IgD-negative memory B cell (primary cell): ENCODE results near the gene MLF1. TPM values are rescaled to one million over a fixed set of nuclear protein-coding genes. Genes with fewer than 3 reads are reported as not detected.
A peak's percentile ranks its signal among the peaks of the same experiment; 100 is the strongest.
"Not testable (repeated sequence)": the region's sequence is repeated elsewhere in the genome, so short reads cannot be mapped to it uniquely, and the experiment has no call there.

Experiments used
- H3K27ac Mint-ChIP-seq, 3 donors: one replicate each; pipeline ENCODE4 v1.8.0; 2020 to 2022; ENCODE audit warnings: mild to moderate bottlenecking in 3 of 3, mixed read lengths in 3 of 3, moderate library complexity in 1 of 3
- H3K27me3 Mint-ChIP-seq: one replicate; pipeline ENCODE4 v1.8.0; 2021; ENCODE audit warnings: mixed read lengths
- H3K36me3 Mint-ChIP-seq: one replicate; pipeline ENCODE4 v1.8.0; 2020; ENCODE audit warnings: mild to moderate bottlenecking, mixed read lengths
- H3K4me1 Mint-ChIP-seq, 3 donors: one replicate each; pipeline ENCODE4 v1.8.0; 2020 to 2022; ENCODE audit warnings: mixed read lengths in 3 of 3, mild to moderate bottlenecking in 1 of 3
- H3K4me3 Mint-ChIP-seq, 4 donors: one replicate each; pipeline ENCODE4 v1.8.0; 2020 to 2022; ENCODE audit warnings: mild to moderate bottlenecking in 4 of 4, mixed read lengths in 4 of 4, moderate library complexity in 3 of 4
- H3K9me3 Mint-ChIP-seq, 3 donors: one replicate each; pipeline ENCODE4 v1.8.0; 2020 to 2021; ENCODE audit warnings: mixed read lengths in 3 of 3, mild to moderate bottlenecking in 1 of 3
- polyA plus RNA-seq: library from polyadenylated mRNA; unstranded; fragments of 300-500 nt; fragmentation: Illumina TruSeq; gene quantifications from one replicate; pipeline ENCODE4 v1.2.3, GENCODE V29; 2021

Gene MLF1, protein sequence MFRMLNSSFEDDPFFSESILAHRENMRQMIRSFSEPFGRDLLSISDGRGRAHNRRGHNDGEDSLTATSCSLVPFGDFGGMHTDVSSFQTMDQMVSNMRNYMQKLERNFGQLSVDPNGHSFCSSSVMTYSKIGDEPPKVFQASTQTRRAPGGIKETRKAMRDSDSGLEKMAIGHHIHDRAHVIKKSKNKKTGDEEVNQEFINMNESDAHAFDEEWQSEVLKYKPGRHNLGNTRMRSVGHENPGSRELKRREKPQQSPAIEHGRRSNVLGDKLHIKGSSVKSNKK
- not detected for polyA plus RNA-seq

DNA sequence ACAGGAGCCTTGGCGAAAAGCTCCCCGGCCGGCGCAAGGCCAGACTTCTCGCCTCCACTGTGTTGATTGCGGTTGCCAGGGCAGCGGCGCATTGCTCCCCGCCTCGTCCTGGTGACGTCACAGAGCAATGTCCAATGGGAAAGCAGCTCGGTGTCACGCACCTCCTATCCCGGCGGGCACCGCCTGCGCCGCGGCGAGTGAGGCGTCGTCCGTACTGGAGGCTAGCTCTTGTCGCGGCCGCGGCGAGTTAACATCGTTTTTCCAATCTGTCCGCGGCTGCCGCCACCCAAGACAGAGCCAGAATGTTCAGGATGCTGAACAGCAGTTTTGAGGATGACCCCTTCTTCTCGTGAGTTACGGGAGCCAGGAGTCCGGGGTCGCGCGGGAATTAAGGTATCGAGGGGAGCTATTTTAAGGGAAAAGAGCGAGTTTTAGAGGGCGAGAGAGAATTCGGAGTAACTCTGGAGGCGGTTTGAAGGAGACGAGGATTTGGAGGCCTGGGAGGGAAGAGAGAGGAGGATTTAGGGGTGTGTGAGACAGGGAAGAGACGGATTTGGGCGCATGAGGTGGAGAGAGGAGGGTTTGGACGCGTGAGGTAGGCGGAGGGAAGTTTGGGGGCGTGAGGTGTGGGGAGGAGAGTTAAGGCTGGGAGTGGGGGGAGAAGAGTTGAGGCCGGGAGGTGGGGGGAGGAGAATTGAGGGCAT, at the start of gene MLF1:
Gene MLF1 (plus strand): TSS at position 196 of the 704 bp plus-strand sequence. CDS start 107 bp downstream, at position 303.
- H3K4me3 Mint-ChIP-seq: peak within 1 kb of the TSS; percentile 74 to 93 (median 86)
- peaks cover 18% of the 10 kb centered on the region for H3K27me3 Mint-ChIP-seq
- H3K36me3 Mint-ChIP-seq: no peaks in the 10 kb centered on the region
- peak within 1 kb of the TSS; percentile 80 to 95 (median 88) for H3K27ac Mint-ChIP-seq
- H3K4me1 Mint-ChIP-seq: peaks cover 4 to 10% (median 5%) of the 10 kb centered on the region in 3 donors
- peaks cover 0 to 4% (median 0%) of the 10 kb centered on the region in 3 donors for H3K9me3 Mint-ChIP-seq

DNA sequence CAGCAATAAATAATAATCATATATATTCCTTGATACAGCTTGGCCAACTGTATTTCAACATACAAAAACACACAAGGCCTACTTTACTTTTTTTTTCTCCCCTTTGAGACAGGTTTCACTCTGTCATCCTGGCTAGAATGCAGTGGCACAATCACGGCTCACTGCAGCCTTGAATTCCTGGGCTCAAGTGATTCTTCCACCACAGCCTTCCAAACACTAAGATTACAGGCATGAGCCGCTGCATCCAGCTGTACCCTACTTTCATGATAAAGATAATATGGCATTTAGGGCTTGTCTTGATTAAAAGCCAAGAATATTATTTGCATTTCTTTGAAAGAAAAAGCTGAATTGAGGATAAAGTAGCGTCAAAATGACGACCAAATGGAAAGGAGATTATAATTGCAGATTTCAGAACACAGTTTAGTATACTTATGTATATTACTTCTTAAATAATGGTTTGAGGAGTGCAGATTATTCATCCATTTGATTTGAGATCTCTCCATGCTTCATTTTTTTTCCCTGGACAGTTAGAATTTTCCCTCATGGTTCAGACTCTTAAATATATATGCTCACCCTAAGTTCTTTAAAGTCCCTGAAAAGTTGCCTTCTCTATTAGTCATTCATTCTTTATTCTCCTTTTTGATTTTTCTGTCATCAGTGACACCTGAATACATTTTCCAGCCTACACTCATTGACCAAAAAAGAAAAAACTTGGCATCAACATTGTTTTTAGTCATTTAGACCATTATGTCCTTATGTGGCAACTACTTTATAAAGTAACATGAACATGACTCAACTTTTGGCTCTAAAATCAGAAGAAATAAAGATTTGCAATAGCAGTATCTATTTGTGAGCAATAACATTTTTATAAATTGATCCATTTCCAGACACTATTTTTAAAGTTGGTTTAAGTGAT, 48.5 kb upstream of the MLF1 start:
- Mint-ChIP-seq H3K36me3 (peaks cover 6% of the 10 kb centered on the region), H3K27me3 (no peaks in the 10 kb centered on the region), H3K4me1 (no peaks in the 10 kb centered on the region), H3K27ac (no peak overlapping the region), H3K4me3 (no peak overlapping the region), H3K9me3 (peaks cover 0 to 2% (median 0%) of the 10 kb centered on the region in 3 donors)

DNA sequence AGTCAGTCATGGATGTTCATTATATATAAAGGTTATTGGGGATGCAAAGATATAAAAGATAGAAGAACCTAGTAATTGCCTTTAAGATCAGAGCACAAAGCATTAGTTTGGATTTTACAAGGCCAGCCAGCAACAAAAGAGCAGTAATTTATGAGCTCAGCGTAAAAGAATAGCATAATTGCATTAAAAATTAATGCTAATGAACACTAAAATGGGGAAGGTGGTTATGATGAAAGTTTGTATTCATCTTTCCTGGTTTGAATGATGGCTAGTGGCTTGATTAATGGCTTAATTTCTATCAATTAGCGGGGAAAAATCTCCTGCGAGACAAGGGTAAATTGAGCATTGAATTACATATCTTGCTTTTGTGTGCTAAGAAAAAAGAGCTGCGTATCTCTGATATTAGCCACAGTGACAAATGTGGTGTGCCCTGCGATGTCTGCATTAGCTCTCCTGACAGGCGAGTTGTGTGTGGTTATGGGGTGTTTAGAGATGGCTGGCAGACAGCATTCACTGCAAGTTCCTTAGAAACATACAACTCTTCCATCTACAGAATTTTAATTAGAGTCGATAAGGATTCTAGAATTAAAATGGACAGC, 42.8 kb upstream of the MLF1 start:
- Mint-ChIP-seq H3K9me3 (peaks cover 0 to 2% (median 0%) of the 10 kb centered on the region in 3 donors), H3K27ac (no peak overlapping the region), H3K36me3 (no peaks in the 10 kb centered on the region), H3K4me1 (peaks cover 0 to 2% (median 0%) of the 10 kb centered on the region in 3 donors), H3K4me3 (no peak overlapping the region), H3K27me3 (no peaks in the 10 kb centered on the region)

DNA sequence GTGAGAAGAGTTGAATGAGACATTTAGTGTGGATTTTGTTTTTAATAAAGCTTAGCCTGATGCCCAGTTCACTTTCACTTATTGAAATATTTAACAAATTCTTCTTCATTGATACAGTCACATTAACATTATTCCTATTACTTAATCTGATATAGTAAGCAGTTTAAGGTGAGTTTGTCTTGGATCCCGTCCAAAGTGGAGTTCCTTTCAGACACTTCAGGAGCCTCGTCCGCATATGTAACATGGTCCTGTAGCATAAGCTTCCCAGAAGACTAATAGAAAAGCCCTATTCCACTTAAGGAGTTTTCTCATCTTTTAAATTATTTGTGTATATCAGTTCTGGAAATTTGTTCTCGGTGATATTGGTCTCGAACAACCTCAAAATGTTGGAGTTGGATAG, 39.7 kb upstream of the MLF1 start:
- Mint-ChIP-seq H3K36me3 (peaks cover 4% of the 10 kb centered on the region), H3K4me1 (peaks cover 0 to 2% (median 0%) of the 10 kb centered on the region in 3 donors), H3K4me3 (no peak overlapping the region), H3K27ac (no peak overlapping the region), H3K27me3 (no peaks in the 10 kb centered on the region), H3K9me3 (no peaks in the 10 kb centered on the region)

DNA sequence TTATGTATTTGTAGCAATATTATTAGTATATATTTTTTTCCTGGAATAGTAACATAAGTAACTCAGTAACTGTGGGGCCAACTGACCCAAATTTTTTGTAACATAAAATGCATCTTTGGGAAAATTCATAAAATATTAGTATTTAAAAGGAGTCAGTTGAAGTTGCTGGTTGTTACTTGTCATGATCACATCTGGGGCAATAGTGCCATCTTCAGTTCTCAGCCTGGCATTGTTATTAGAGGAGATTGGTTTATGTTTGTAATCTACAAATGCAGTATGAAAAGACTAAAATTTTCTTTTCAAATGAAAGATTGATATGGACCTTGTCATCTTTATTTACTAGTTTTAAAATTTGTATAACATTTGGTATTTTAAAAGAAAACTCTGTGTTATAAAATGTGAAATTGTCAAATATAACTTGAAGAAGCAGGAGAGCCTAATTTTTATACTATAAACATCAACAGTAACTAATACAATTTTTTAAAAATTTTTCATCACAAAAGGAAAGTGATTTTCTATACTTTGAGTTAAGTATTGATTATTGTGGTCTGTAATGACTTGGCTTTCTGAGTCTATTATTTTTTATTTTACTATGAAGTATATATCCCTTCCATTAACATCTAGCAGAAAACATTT, 38.8 kb upstream of the MLF1 start:
- Mint-ChIP-seq H3K36me3 (peaks cover 4% of the 10 kb centered on the region), H3K9me3 (no peaks in the 10 kb centered on the region), H3K4me1 (peaks cover 0 to 2% (median 0%) of the 10 kb centered on the region in 3 donors), H3K27me3 (no peaks in the 10 kb centered on the region), H3K4me3 (no peak overlapping the region), H3K27ac (no peak overlapping the region)

DNA sequence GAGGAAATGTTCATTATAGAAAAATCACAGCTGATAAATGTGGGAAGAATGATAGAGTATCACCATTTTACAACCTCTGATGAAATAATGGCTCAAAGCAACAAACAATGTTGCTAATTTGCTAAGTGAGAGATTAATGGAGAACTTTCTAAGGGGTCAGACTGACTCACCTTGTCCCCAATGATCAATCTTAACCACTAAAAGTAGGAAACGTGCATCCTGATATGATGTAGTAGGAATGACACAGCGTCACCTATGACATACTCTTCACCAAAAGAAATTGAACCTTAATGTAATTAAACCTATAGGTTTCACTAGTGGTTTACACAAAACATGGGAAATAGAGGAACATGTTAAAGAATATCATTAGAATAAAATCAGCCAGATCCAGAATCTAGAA, 35.1 kb upstream of the MLF1 start:
- no peaks in the 10 kb centered on the region for H3K9me3 Mint-ChIP-seq
- H3K4me3 Mint-ChIP-seq: no peak overlapping the region

DNA sequence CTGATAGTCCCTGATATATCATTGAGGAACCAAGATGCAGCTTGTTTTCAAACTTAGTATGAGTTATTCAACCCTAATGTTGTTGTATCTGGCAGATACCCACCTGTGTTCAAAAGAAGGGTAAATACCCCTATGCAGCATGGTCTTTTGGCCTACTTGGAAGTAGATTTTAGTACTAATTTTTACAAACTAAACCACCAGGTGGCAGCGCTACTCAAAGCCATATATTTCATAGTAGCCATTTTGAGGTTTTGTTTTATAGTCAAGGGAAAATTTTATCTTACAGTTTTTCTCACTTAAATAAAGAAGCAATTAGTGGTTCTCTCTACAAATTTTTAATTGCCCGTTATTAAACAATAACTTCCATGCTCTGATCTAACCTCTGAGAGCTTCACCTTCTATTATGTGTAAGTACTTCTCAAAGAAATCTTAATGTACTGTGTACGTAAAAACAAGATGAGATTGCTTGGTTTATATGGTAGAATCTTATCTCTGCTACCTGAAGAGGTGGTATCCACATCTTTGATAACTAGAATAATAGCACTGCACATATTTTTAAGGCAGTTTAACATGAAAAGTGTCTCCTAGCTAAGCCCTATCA, 31.5 kb upstream of the MLF1 start:
- H3K36me3 Mint-ChIP-seq: peaks cover 20% of the 10 kb centered on the region

More for the DNA sequence above, 35.1 kb upstream of the MLF1 start:
- Mint-ChIP-seq H3K4me1 (no peaks in the 10 kb centered on the region), H3K36me3 (peaks cover 9% of the 10 kb centered on the region), H3K27ac (no peak overlapping the region), H3K27me3 (no peaks in the 10 kb centered on the region)

DNA sequence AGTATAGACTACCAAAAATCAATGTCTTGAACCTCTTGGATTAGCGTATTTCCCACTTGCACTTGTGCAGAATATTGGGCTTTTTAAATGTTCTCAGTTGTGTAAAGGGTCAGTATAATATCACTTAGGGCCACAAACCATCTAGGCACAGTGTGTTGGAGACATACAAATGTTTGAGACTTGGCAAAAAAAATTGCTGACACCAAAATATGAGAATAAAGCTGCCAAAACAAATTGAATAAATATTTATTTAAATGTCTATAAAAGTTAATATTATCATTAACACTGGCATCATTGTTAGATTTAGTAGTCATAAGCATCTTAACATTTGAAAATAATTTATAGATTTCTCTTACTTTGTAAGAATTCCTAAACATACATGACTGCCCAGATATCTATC, 30.9 kb upstream of the MLF1 start:
- Mint-ChIP-seq H3K27me3 (no peaks in the 10 kb centered on the region), H3K27ac (no peak overlapping the region), H3K9me3 (no peaks in the 10 kb centered on the region), H3K36me3 (peaks cover 20% of the 10 kb centered on the region), H3K4me3 (no peak overlapping the region), H3K4me1 (no peaks in the 10 kb centered on the region)

More for the DNA sequence above, 31.5 kb upstream of the MLF1 start:
- no peak overlapping the region for H3K4me3 Mint-ChIP-seq
- no peaks in the 10 kb centered on the region for H3K27me3 Mint-ChIP-seq
- no peak overlapping the region for H3K27ac Mint-ChIP-seq
- no peaks in the 10 kb centered on the region for H3K4me1 Mint-ChIP-seq
- H3K9me3 Mint-ChIP-seq: no peaks in the 10 kb centered on the region

DNA sequence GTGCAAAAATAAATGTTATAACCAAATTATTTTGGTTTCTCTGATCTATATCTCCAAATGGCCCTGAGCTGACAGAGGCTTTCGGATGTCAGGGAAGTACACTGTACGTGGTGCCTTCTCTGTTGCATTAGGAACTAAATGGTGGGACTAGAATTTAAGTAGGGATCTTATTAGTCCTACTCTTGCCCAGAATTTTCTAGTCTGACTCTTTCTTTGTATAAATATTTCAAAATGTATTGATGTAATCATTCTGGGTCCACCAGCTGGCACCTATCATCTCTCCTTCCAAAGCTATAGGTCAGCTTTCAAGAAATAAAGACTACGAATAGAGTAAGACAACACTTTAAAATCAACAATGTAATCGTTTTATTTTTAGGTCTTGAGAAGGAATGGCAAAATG, 22.3 kb upstream of the MLF1 start:
- H3K4me3 Mint-ChIP-seq: no peak overlapping the region
- H3K4me1 Mint-ChIP-seq: no peaks in the 10 kb centered on the region
- no peak overlapping the region for H3K27ac Mint-ChIP-seq
- no peaks in the 10 kb centered on the region for H3K27me3 Mint-ChIP-seq
- peaks cover 0 to 8% (median 2%) of the 10 kb centered on the region in 3 donors for H3K9me3 Mint-ChIP-seq
- peaks cover 16% of the 10 kb centered on the region for H3K36me3 Mint-ChIP-seq

DNA sequence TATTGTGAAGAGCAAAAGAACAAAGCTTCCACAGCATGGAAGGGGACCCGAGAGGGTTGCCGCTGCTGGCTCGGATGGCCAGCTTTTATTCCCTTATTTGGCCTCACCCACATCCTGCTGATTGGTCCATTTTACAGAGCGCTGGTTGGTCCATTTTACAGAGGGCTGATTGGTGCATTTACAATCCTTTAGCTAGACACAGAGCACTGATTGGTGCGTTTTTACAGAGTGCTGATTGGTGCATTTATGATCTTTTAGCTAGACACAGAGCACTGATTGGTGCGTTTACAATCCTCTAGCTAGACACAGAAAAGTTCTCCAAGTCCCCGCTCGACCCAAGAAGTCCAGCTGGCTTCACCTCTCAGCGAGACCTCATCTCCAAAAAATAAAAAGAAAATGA, 21.1 kb upstream of the MLF1 start:
- not testable (repeated sequence) for H3K4me1 Mint-ChIP-seq, H3K4me3 Mint-ChIP-seq, H3K27me3 Mint-ChIP-seq, H3K9me3 Mint-ChIP-seq, H3K27ac Mint-ChIP-seq
- peaks cover 14% of the 10 kb centered on the region for H3K36me3 Mint-ChIP-seq

DNA sequence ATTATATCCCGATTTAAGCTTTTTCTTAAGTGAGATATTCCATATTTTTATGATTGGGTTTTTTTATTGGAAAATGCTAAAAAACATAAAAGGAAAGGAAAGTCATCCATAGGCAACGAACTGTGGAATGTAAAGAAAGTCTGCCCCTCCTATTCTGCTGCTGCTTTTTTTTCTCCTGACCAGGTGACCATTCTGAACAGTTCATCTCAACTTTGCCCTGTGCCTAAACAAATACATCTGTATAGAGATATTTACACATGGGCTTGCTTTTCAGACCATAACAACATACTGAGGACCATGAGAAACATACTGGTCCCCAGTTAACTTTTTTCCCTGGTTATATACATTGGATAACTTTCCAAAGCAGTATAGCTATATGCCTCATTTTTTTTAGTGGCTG, 18.9 kb upstream of the MLF1 start:
- Mint-ChIP-seq H3K27ac (no peak overlapping the region), H3K27me3 (no peaks in the 10 kb centered on the region), H3K9me3 (peaks cover 0 to 5% (median 4%) of the 10 kb centered on the region in 3 donors), H3K36me3 (peaks cover 5% of the 10 kb centered on the region), H3K4me3 (no peak overlapping the region), H3K4me1 (no peaks in the 10 kb centered on the region)

DNA sequence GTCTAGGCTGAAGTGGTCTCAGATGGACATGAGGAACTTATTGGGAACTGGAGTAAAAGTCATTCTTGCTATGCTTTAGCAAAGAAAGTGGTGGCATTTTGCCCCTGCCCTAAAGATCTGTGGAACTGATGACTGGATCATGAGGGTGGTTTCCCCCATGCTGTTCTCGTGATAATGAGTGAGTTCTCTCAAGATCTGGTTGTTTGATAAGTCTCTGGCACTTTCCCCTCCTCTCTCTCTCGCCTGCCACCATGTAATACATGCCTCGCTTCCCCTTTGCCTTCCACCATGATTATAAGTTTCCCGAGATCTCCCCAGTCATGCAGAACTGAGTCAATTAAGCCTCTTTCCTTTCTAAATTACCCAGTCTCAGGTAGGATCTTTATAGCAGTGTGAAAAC, 11.5 kb upstream of the MLF1 start:
- no peaks in the 10 kb centered on the region for H3K4me1 Mint-ChIP-seq
- H3K9me3 Mint-ChIP-seq: peaks cover 0 to 3% (median 0%) of the 10 kb centered on the region in 3 donors
- H3K4me3 Mint-ChIP-seq: no peak overlapping the region
- no peak overlapping the region for H3K27ac Mint-ChIP-seq
- H3K27me3 Mint-ChIP-seq: peaks cover 3% of the 10 kb centered on the region
- H3K36me3 Mint-ChIP-seq: no peaks in the 10 kb centered on the region

DNA sequence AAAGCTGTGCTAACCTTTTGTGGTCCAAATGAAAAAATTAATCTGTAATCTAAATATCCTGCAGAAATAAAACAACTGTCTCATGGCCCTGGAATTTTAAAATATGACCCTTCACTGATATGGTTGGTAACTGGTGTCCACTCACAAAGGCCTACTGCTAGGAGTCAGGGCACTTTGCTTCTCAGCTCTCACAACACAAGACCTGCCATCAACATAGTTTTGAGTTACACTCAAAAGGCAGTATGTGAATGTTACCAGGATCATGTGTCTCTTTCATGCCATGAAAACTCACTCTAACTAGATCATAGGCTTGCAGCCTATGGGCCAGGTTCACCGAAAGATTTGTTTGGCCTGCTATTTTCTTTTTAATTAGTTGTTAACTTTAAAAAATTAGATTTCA, 10.0 kb upstream of the MLF1 start:
- Mint-ChIP-seq H3K27ac (no peak overlapping the region), H3K27me3 (peaks cover 3% of the 10 kb centered on the region), H3K4me3 (no peak overlapping the region), H3K36me3 (peaks cover 1% of the 10 kb centered on the region), H3K9me3 (peaks cover 3 to 4% (median 3%) of the 10 kb centered on the region in 3 donors), H3K4me1 (no peaks in the 10 kb centered on the region)

DNA sequence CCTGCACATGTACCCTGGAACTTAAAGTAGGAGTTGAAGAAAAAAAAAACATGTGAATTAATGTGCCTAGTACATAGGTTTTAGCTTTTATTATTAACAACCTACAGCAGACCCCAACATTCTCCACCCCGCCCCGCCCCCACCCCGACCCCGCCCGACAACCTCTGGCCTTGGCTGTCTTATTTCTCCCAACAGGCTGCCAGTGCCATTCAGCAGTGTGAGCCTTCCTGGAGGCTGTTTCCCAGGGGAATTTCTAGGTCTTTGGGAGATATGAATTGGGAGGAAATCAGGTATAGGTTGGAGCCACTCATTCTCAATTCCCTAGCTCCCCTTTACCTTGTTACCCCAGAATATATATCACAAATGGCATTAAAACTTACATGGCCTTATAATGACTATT, 8.3 kb upstream of the MLF1 start:
- Mint-ChIP-seq H3K4me1 (no peaks in the 10 kb centered on the region), H3K27me3 (peaks cover 4% of the 10 kb centered on the region), H3K27ac (no peak overlapping the region)

More for the DNA sequence above, 8.3 kb upstream of the MLF1 start:
- Mint-ChIP-seq H3K9me3 (peaks cover 2 to 5% (median 4%) of the 10 kb centered on the region in 3 donors), H3K36me3 (peaks cover 1% of the 10 kb centered on the region), H3K4me3 (no peak overlapping the region)
